ENCODE data around the gene ECE2.

- no peak for TF ChIP-seq CTCF (IDR thresholded peaks at IDR 0.05; ENCODE audit: low read depth, low read length, poor library complexity, severe bottlenecking)
- no peak for TF ChIP-seq EZH2phosphoT487 (IDR thresholded peaks at IDR 0.05; ENCODE audit: borderline replicate concordance, low read length)
Observed at GRCh38 chr3:184275381-184275701, 481 bp upstream of the ECE2 start.

Data from DOHH2 (cell line).